Fibroblast of skin of right quadriceps (primary cell): Measurements from ENCODE around the gene PKD2L1.
"Not testable (repeated sequence)": the region's sequence is repeated elsewhere in the genome, so short reads cannot be mapped to it uniquely, and the experiment has no call there.

Experiments
- DNase-seq: peaks from one replicate; pipeline ENCODE4 v3.0.0-alpha.2; 2013

The PKD2L1 gene

GRCh38 chr10:100330079-100330478 lies at the start of gene PKD2L1:
PKD2L1 (minus strand) TSS chr10:100330228; CDS start chr10:100330103, 125 bp downstream.
- no peak for DNase-seq

- no peak for DNase-seq
Observed at GRCh38 chr10:100377830-100378229, 47.8 kb upstream of the PKD2L1 start.

- DNase-seq: not testable (repeated sequence)
Observed at GRCh38 chr10:100376656-100377055, 46.6 kb upstream of the PKD2L1 start.

GRCh38 chr10:100374677-100375353 lies 44.8 kb upstream of the PKD2L1 start:
- DNase-seq: not testable (repeated sequence)

GRCh38 chr10:100374200-100374655 lies 44.2 kb upstream of the PKD2L1 start:
- DNase-seq: no peak

GRCh38 chr10:100373298-100374199 lies 43.5 kb upstream of the PKD2L1 start:
- DNase-seq: peak; percentile 99

- DNase-seq: no peak
Observed at GRCh38 chr10:100372415-100373297, 42.6 kb upstream of the PKD2L1 start.

- DNase-seq: no peak
Observed at GRCh38 chr10:100371482-100372027, 41.5 kb upstream of the PKD2L1 start.

GRCh38 chr10:100370714-100371481 lies 40.9 kb upstream of the PKD2L1 start:
- DNase-seq: peak; percentile 86

GRCh38 chr10:100368721-100369120 lies 38.7 kb upstream of the PKD2L1 start:
- DNase-seq: no peak

- DNase-seq: peak; percentile 75
Observed at GRCh38 chr10:100364735-100365391, 34.8 kb upstream of the PKD2L1 start.

GRCh38 chr10:100364175-100364574 lies 34.1 kb upstream of the PKD2L1 start:
- no peak for DNase-seq

- DNase-seq: no peak
Observed at GRCh38 chr10:100362570-100363496, 32.8 kb upstream of the PKD2L1 start.

GRCh38 chr10:100360234-100360633 lies 30.2 kb upstream of the PKD2L1 start:
- no peak for DNase-seq

- no peak for DNase-seq
Observed at GRCh38 chr10:100359529-100360150, 29.6 kb upstream of the PKD2L1 start.

- no peak for DNase-seq
Observed at GRCh38 chr10:100359030-100359432, 29.0 kb upstream of the PKD2L1 start.

- no peak for DNase-seq
Observed at GRCh38 chr10:100357059-100357858, 27.2 kb upstream of the PKD2L1 start.
